ENCODE data around the gene KCNJ6.

The KCNJ6 gene

GRCh38 chr21:37562920-37563640 is 353.2 kb downstream of the KCNJ6 start:
- no peak for DNase-seq

GRCh38 chr21:37561941-37562919 is 354.0 kb downstream of the KCNJ6 start:
- no peak for DNase-seq

DNA sequence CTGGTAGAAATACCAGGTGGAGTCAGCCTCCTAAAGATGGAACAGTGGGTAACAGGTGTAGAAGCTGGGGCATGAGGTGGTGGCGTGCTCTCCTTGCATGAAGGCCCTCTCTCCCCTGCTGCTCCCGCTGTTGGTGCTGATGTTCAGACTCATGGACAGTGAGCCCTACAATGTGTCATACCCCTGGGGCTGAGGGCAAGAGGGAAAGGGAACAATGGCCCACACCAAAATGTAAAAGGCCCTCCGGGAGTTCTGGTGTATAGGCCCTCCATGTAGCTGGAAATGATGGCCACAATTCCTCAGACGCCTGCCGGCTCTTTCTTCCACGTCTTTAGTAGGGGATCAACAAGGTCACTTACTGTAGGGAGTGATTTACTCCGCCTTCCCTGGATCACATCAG is 354.8 kb downstream of the KCNJ6 start:
- DNase-seq: no peak

DNA sequence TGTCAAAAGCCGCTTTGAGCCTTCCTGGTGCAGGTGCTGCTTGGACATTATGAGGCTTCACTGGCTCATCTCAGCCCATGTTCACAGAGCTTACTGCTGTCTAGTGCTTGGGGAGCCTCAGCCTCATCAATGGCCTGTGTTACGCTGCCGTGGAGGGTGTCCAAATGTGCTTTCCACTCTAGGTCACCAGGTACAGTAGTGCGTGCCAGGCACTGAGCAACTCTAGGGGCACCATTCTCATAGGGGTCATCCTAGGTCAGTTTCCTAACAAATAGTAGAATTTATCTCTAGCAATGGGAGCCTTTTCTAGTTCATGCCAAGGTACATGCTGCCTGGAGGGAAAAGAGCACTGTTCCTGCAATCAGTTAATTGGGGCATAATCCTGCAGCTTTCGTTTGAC is 355.9 kb downstream of the KCNJ6 start:
- no peak for DNase-seq

- no peak for DNase-seq
Observed at GRCh38 chr21:37558676-37559211, 357.5 kb downstream of the KCNJ6 start.

Measured in activated CD8-positive, alpha-beta memory T cell treated with anti-CD3 and anti-CD28 coated beads, Interleukin-2, amount 50 U/mL, for 4 hours (primary cell).